Activated CD8-positive, alpha-beta memory T cell treated with anti-CD3 and anti-CD28 coated beads, Interleukin-2, amount 10 ng/mL, durations not matched to agents 7 days and 5 days (primary cell): ENCODE results near the gene TOLLIP. TPM values are rescaled to one million over a fixed set of nuclear protein-coding genes. Genes with fewer than 3 reads are reported as not detected.

Experiments
- ATAC-seq: fragments of 150-1000 bp; cut with Tn5 transposase; one replicate; pipeline ENCODE4 v1.10.0; 2021; ENCODE audit warnings: moderate library complexity
- CTCF ChIA-PET: fragments of 350-600 bp; sonication (Branson Sonifier 250); formaldehyde crosslinking; loops from one replicate; lab custom pipeline; 2021; ENCODE audit warnings: antibody characterized with exemption; lab: Charles Lee
- DNase-seq: peaks from one replicate; pipeline ENCODE4 v3.0.0-alpha.2; 2020
- H3K27ac Mint-ChIP-seq: one replicate; pipeline ENCODE4 v1.8.0; 2021; ENCODE audit warnings: mild to moderate bottlenecking, mixed read lengths
- H3K27me3 Mint-ChIP-seq: one replicate; pipeline ENCODE4 v1.8.0; 2021; ENCODE audit warnings: mixed read lengths
- H3K36me3 Mint-ChIP-seq: one replicate; pipeline ENCODE4 v1.8.0; 2021; ENCODE audit warnings: mild to moderate bottlenecking, mixed read lengths
- H3K4me1 Mint-ChIP-seq: one replicate; pipeline ENCODE4 v1.8.0; 2021; ENCODE audit warnings: mixed read lengths
- H3K4me3 Mint-ChIP-seq: one replicate; pipeline ENCODE4 v1.8.0; 2021; ENCODE audit warnings: mild to moderate bottlenecking, moderate library complexity, mixed read lengths
- H3K9me3 Mint-ChIP-seq: one replicate; pipeline ENCODE4 v1.8.0; 2022; ENCODE audit warnings: low read depth, mixed read lengths
- total RNA-seq, 2 experiments: library from RNA; stranded (reverse); gene quantifications; one replicate each; pipeline ENCODE4 v1.2.3, GENCODE V29; 2021

The TOLLIP gene
- total RNA-seq, 2 experiments from 2014 or later = 33.3 to 35.8 TPM

DNA sequence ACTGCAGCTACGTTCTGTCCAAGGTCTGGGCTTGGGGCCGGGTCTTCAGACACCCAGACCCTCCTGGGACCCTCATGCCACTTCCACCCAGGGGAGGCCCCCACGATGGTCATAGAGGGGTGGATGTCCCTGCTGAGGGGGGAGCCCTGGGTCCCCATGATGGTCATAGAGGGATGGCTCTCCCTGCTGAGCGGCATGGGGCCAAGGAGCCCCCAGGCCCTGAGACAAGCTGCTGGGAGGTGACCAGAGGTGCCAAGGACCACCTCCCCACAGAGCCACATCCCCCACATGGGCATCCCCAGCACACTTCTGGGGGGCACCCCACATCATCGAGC is 79.3 kb downstream of the TOLLIP start:
- no peak for DNase-seq
- H3K9me3 Mint-ChIP-seq = no peaks in the 10 kb centered on the region
- H3K27ac Mint-ChIP-seq = no peak overlapping the region
- no peaks in the 10 kb centered on the region for H3K27me3 Mint-ChIP-seq
- H3K36me3 Mint-ChIP-seq = no peaks in the 10 kb centered on the region
- CTCF ChIA-PET = no interaction called here
- ATAC-seq = no peak
- H3K4me3 Mint-ChIP-seq = no peak overlapping the region
- H3K4me1 Mint-ChIP-seq = no peaks in the 10 kb centered on the region

DNA sequence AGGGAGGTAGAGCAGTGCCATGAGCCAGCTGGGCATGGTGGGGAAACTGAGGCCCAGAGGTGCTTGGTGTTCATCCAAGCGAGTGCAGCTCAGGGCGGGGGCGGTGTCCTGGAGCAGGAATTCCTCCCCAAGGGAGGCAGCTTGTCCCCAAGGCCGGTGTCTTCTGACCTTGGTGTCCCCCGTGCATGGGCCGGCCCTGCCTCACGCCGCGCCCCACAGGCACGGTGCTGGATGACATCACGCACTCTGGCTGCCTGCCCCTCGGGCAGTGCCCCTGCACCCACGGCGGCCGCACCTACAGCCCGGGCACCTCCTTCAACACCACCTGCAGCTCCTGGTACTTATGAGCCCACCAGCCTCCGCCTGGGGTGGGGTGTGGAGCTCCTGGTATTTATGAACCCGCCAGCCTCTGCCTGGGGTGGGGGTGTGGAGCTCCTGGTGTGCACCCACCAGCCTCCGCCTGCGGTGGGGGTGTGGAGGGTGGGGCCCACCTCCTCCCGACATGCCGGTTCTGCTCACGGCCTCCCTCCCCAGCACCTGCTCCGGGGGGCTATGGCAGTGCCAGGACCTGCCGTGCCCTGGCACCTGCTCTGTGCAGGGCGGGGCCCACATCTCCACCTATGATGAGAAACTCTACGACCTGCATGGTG is 79.8 kb downstream of the TOLLIP start:
- no peak for DNase-seq
- Mint-ChIP-seq H3K9me3 (no peaks in the 10 kb centered on the region), H3K36me3 (no peaks in the 10 kb centered on the region), H3K27me3 (no peaks in the 10 kb centered on the region), H3K27ac (no peak overlapping the region), H3K4me1 (no peaks in the 10 kb centered on the region), H3K4me3 (no peak overlapping the region)
- ATAC-seq = no peak
- CTCF ChIA-PET = no interaction called here

DNA sequence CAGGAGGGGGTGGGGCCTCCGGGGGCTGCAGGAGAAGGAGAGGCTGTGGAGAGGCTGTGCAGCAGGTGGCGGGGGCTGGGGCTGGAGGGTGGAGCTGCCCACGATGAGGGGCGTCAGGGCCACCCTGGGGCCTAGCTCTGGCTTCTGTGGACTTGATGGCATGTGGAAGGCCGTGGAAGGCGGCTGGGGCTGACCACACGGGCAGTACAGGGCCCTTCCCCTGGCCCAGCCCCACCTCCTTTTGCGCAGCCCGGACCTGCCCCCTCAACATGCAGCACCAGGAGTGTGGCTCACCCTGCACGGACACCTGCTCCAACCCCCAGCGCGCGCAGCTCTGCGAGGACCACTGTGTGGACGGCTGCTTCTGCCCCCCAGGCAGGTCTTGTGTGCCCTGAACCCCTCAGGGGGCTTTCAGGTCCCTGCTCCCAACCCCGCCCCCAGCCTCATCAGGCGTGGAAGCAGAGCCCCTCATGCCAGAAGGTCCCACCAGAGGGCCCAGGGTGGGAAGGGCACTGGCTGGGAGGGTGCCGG is 80.4 kb downstream of the TOLLIP start:
- CTCF ChIA-PET = no interaction called here
- no peak for ATAC-seq
- Mint-ChIP-seq H3K36me3 (no peaks in the 10 kb centered on the region), H3K27me3 (no peaks in the 10 kb centered on the region), H3K27ac (no peak overlapping the region), H3K9me3 (no peaks in the 10 kb centered on the region), H3K4me1 (no peaks in the 10 kb centered on the region), H3K4me3 (no peak overlapping the region)
- DNase-seq = no peak

DNA sequence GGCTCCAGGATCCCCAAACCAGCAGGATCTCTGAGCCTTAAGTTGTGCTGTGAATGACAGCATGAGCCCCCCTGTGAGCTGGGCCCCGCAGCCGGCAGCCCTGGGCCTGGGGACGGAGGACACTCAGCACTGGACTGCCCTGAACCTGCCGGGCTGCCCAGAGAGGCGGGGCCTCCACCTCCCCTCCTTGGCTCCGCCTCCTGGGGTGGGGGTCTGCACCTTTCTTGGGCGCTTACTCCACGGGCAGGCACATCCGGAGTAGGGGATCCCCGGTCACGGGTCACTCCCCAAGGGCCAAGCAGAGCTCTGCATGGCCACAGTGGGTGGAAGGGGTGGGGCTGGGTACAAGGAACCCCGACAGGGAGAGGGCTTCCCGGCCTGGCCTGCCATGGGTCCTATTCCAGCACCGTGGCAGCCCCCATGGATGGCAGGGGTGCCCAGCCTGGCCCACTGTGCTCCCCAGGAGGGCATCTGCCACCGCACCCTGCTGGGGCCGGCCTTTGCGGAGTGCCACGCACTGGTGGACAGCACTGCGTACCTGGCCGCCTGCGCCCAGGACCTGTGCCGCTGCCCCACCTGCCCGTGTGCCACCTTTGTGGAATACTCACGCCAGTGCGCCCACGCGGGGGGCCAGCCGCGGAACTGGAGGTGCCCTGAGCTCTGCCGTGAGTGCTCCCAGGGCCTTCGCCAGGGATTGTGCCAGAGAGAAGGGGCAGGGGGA is 81.2 kb downstream of the TOLLIP start:
- H3K27me3 Mint-ChIP-seq = no peaks in the 10 kb centered on the region
- ATAC-seq = no peak
- no peak overlapping the region for H3K4me3 Mint-ChIP-seq
- DNase-seq = no peak
- no peak overlapping the region for H3K27ac Mint-ChIP-seq
- no peaks in the 10 kb centered on the region for H3K36me3 Mint-ChIP-seq
- CTCF ChIA-PET = no interaction called here
- no peaks in the 10 kb centered on the region for H3K4me1 Mint-ChIP-seq
- H3K9me3 Mint-ChIP-seq = no peaks in the 10 kb centered on the region

DNA sequence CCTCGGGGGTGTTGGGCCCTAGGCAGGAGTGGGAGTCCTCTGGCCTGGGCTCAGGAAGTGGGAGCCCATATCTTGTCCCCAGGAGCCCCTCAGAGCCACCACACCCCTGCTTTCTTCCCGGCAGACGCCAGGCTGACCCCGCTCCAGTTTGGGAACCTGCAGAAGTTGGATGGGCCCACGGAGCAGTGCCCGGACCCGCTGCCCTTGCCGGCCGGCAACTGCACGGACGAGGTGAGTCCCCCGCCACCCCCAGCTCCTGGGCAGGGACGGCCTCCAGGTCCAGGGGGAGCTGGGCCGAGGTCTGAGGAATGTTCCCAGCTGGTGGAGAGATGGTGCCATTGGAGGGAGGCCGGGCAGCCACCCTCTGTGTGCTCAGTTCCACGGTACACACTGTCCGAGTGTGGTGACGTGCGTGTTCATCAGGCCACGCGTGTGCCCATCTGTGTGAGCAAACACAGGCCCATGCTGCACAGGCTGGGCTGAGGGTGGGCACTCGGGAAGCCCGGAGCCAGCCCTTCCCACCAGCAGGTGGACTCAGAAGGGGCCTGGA is 81.8 kb downstream of the TOLLIP start:
- Mint-ChIP-seq H3K36me3 (no peaks in the 10 kb centered on the region), H3K27ac (no peak overlapping the region), H3K4me3 (no peak overlapping the region), H3K4me1 (no peaks in the 10 kb centered on the region), H3K9me3 (no peaks in the 10 kb centered on the region), H3K27me3 (no peaks in the 10 kb centered on the region)
- CTCF ChIA-PET = no interaction called here
- ATAC-seq (no peak), DNase-seq (no peak)

DNA sequence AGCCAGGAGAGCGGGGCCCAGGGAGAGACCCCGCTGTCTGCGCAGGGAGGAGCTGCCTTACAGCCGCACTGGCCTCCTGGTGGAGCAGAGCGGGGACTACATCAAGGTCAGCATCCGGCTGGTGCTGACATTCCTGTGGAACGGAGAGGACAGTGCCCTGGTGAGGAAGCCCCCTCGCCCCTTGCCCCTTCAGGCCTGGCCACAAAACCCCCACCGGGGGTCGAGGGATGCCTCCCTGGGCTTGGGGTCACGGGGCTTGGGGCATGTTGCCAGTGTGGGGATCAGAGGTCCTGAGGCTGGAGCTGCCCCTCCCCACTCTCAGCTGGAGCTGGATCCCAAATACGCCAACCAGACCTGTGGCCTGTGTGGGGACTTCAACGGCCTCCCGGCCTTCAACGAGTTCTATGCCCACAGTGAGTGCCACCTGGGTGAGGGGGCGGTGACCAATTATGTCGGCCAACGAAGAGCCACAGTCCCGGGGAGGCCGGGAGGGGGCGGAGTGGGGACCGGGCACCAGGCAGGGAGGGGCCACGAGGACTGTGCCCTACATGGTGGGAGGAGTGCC is 82.4 kb downstream of the TOLLIP start:
- ATAC-seq = no peak
- Mint-ChIP-seq H3K9me3 (no peaks in the 10 kb centered on the region), H3K36me3 (no peaks in the 10 kb centered on the region), H3K27ac (no peak overlapping the region), H3K4me3 (no peak overlapping the region), H3K4me1 (no peaks in the 10 kb centered on the region), H3K27me3 (no peaks in the 10 kb centered on the region)
- no peak for DNase-seq
- CTCF ChIA-PET = no interaction called here

DNA sequence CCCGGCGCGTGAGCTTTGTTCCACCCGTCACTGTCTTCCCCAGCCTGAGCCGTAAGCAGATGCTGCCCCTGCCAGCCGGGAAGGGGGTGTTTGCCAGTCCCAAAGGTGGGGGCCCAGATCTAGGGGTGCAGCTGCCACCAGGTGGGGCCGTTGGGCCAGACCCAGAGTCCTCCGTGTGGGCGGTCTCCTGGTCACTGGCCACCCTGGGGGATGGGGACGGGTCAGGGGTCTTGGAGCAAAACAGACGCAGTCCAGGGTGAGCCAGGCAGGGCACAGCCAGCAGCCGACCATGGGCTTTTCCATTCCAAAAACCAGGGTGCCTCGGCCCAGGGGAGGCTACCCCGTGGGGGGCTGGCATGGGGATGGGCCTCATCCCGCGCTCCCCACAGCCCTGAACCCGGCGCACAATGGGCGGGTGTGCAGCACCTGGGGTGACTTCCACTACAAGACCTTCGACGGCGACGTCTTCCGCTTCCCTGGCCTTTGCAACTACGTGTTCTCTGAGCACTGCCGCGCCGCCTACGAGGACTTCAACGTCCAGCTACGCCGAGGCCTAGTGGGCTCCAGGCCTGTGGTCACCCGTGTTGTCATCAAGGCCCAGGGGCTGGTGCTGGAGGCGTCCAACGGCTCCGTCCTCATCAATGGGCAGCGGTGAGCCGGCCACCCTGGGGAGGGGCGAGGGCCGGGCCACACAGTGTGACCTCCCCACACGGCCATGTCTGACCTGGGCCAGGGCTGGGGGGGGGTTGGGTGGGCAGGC is 83.0 kb downstream of the TOLLIP start:
- Mint-ChIP-seq H3K27me3 (no peaks in the 10 kb centered on the region), H3K9me3 (no peaks in the 10 kb centered on the region), H3K4me3 (no peak overlapping the region), H3K4me1 (no peaks in the 10 kb centered on the region), H3K36me3 (no peaks in the 10 kb centered on the region), H3K27ac (no peak overlapping the region)
- CTCF ChIA-PET = no interaction called here
- DNase-seq = no peak
- no peak for ATAC-seq

DNA sequence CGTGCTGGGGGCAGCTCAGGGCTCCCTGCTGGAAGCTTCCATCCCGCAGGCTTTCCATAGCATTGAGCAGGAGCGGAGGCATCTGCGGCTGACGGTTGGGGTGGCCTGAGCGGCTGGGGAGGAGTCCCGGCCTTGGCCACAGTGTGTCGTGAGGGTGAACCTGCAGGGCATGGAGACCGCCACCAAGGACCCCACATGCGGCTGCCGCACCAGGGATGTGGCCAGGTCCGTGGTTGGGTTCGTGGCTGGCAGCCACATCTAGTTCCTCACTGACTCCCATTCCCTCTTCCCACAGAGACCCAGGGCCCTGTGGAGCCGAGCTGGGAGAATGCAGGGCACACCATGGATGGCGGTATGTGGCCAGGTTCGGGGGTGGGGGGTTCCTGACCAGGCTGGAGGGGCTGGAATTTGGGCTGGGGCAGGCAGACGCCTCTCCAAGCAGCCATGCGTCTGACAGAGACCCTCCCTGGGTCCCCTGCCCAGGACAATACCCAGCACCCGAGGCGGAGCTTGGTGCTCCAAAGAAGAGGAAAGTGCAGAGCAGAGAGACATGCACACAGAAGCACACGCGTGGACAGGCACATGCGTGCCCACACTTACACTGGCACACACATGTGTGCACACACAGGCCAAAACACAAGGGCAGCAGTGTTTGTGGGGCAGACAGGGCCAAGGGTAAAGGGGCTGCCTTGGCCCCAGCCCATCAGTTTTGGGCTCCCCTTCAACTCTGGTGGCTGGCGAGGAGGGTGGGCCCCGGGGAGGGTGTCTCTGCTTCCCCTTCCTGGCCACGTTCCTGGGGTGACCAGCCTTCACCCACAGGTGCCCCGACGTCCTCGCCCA is 83.8 kb downstream of the TOLLIP start:
- DNase-seq (no peak), ATAC-seq (no peak)
- no peaks in the 10 kb centered on the region for H3K27me3 Mint-ChIP-seq
- H3K27ac Mint-ChIP-seq = no peak overlapping the region
- CTCF ChIA-PET = interaction anchor here (0.9 to 1.3 kb wide), 2 partner anchors 21 to 369 kb away, joined by 3 read pairs; no protein-coding TSS in a partner anchor
- H3K4me1 Mint-ChIP-seq = no peaks in the 10 kb centered on the region
- no peaks in the 10 kb centered on the region for H3K9me3 Mint-ChIP-seq
- no peaks in the 10 kb centered on the region for H3K36me3 Mint-ChIP-seq
- H3K4me3 Mint-ChIP-seq = no peak overlapping the region

DNA sequence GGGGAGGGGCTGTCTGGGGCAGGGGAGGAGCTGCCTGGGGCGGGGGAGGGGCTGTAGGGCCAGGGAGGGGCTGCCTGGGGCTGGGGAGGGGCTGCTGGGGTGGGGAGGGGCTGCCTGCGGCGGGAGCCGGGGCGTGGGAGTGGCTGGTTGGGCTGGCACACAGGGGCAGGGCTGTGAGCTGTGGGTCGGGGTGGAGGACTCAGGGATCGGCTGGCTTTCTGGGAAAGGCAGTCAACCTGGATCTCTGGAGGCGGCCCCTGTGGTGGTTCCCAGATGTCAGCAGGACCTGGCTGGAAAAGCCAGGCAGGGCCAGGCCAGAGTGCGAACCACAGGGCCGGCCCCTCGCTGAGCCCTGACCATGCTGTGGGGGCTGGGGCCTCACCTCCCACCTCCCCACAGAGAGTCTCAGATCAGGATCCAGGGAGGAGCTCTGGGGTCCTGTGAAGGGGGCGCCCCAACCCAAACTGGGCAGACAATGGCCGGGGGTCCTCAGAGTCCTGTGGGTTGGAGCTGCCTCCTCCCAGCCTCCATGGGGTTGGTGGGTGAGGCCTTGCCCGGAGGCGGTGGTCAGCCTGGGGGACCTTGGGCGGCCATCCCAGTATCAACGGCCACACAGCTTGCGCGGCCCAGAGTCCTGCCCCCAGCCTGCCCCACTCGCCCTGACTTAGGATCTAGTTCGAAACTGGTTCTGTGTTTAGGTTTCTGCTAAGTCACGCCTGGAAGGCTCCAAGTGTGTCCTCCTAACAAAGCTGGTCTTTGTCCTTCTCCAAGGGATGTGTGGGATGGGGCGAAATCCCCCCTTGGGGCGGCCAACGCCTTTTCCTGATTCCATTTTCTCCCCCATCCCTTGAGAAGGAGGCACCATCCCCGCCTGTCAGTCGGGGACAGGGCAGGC is 84.7 kb downstream of the TOLLIP start:
- DNase-seq (no peak), ATAC-seq (no peak)
- H3K4me1 Mint-ChIP-seq = no peaks in the 10 kb centered on the region
- H3K4me3 Mint-ChIP-seq = no peak overlapping the region
- H3K27ac Mint-ChIP-seq = no peak overlapping the region
- H3K9me3 Mint-ChIP-seq = no peaks in the 10 kb centered on the region
- no peaks in the 10 kb centered on the region for H3K27me3 Mint-ChIP-seq
- H3K36me3 Mint-ChIP-seq = no peaks in the 10 kb centered on the region
- CTCF ChIA-PET = interaction anchor here (0.9 to 1.3 kb wide), 2 partner anchors 20 to 370 kb away, joined by 3 read pairs; no protein-coding TSS in a partner anchor
